ENCODE results near the gene CD8B. TPM values are rescaled to one million over a fixed set of nuclear protein-coding genes. Genes with fewer than 3 reads are reported as not detected.
"Not testable (repeated sequence)": the region's sequence is repeated elsewhere in the genome, so short reads cannot be mapped to it uniquely, and the experiment has no call there.

The CD8B gene
- total and polyA plus RNA-seq, 2 donors (not counting 3 experiments of a cell fraction or from before 2014, with no cell fraction given): not detected

DNA sequence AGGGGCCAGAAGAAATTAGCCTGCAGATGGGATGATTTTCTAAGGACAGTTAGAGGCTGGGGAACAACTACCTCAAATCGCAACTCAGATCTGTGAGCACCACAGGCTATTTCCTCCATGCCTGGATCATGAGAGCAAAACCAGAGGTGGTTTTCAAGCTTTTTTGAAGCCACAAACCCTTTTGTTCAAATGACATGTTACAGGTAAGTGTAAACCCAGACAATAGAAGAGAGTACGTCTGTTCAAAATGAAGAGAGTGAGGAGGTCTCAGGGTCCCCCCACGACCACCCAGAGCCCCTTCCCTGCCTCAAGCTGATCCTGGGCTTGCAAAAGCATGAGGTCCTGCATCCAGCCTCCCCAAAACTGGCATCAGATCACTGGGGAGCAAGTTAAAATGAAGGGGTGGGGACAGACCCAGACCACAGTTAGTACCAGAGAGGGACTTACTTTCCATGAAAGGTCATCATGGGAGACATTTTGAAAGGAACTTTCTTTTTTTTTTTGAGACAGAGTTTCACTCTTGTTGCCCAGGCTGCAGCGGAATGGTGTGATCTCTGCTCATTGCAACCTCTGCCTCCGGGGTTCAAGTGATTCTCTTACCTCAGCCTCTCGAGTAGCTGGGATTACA lies 19.0 kb downstream of the CD8B start:
- H3K4me2 ChIP-seq (ENCODE audit: insufficient read depth, low read length); POLR2A ChIA-PET; H3K9me1 ChIP-seq (replicated peaks; ENCODE audit: control insufficient read depth, extremely low read depth, insufficient read depth, low read length); H3K27ac ChIP-seq (ENCODE audit: insufficient read depth, low read depth, low read length); H3K79me2 ChIP-seq (ENCODE audit: control insufficient read depth, insufficient read depth, low read length); H3K9me3 ChIP-seq (replicated peaks; ENCODE audit: control insufficient read depth, insufficient read depth, low read length); H3K36me3 ChIP-seq (ENCODE audit: control insufficient read depth in 2 of 2, extremely low read depth in 1 of 2, insufficient read depth in 2 of 2, low read length in 2 of 2); H4K20me1 ChIP-seq (replicated peaks; ENCODE audit: control insufficient read depth, extremely low read depth, insufficient read depth, low read length); FAIRE-seq; CTCF ChIA-PET; H2AFZ ChIP-seq (ENCODE audit: low read depth, low read length); H3K27me3 ChIP-seq (ENCODE audit: control insufficient read depth in 2 of 2, insufficient read depth in 2 of 2, low read length in 2 of 2); DNase-seq (ENCODE audit: low read depth, low spot score); H3K9ac ChIP-seq (replicated peaks; ENCODE audit: extremely low read depth, insufficient read depth, low read length); dilution Hi-C loops (cut with MboI; ENCODE audit: extremely low pct_ligation_motif_present, low sequenced_read_pairs); intact Hi-C loops (cut with micrococcal nuclease); BruUV-seq (replicated peaks); H3K4me3 ChIP-seq (replicated peaks in 1 of 3; ENCODE audit: insufficient read depth in 1 of 3, low read depth in 1 of 3, low read length in 3 of 3); H3K4me1 ChIP-seq (ENCODE audit: control insufficient read depth, extremely low read depth, insufficient read depth, low read length): not testable (repeated sequence)

DNA sequence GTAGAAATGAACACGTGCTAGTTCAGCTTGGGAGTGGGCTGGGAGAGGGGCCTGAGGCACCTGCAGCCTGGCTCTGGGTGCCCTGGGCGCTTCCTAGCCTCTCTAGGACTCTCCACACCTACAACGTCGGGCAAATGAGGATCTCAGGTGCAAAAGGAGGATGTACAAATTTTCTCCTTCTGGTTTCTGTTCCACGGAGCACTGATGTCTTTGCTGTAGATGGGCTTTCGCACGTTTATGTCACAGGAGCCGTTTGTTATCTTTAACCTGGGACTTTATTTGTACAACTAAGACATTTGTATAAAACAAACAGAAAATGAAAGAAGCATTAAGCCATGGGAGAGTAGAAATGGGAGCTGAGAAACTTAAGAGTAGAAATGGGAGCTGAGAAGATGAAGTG lies 20.4 kb downstream of the CD8B start:
- DNase-seq (ENCODE audit: low read depth, low spot score); H3K4me2 ChIP-seq (ENCODE audit: insufficient read depth, low read length); H3K4me1 ChIP-seq (ENCODE audit: control insufficient read depth, extremely low read depth, insufficient read depth, low read length); H4K20me1 ChIP-seq (replicated peaks; ENCODE audit: control insufficient read depth, extremely low read depth, insufficient read depth, low read length); BruUV-seq (replicated peaks); H3K4me3 ChIP-seq (replicated peaks in 1 of 3; ENCODE audit: insufficient read depth in 1 of 3, low read depth in 1 of 3, low read length in 3 of 3); H3K79me2 ChIP-seq (ENCODE audit: control insufficient read depth, insufficient read depth, low read length); dilution Hi-C loops (cut with MboI; ENCODE audit: extremely low pct_ligation_motif_present, low sequenced_read_pairs); H3K9me1 ChIP-seq (replicated peaks; ENCODE audit: control insufficient read depth, extremely low read depth, insufficient read depth, low read length); POLR2A ChIA-PET; H2AFZ ChIP-seq (ENCODE audit: low read depth, low read length); H3K9me3 ChIP-seq (replicated peaks; ENCODE audit: control insufficient read depth, insufficient read depth, low read length); H3K27me3 ChIP-seq (ENCODE audit: control insufficient read depth in 2 of 2, insufficient read depth in 2 of 2, low read length in 2 of 2); H3K9ac ChIP-seq (replicated peaks; ENCODE audit: extremely low read depth, insufficient read depth, low read length); FAIRE-seq; H3K27ac ChIP-seq (ENCODE audit: insufficient read depth, low read depth, low read length); intact Hi-C loops (cut with micrococcal nuclease); CTCF ChIA-PET; H3K36me3 ChIP-seq (ENCODE audit: control insufficient read depth in 2 of 2, extremely low read depth in 1 of 2, insufficient read depth in 2 of 2, low read length in 2 of 2): not testable (repeated sequence)

DNA sequence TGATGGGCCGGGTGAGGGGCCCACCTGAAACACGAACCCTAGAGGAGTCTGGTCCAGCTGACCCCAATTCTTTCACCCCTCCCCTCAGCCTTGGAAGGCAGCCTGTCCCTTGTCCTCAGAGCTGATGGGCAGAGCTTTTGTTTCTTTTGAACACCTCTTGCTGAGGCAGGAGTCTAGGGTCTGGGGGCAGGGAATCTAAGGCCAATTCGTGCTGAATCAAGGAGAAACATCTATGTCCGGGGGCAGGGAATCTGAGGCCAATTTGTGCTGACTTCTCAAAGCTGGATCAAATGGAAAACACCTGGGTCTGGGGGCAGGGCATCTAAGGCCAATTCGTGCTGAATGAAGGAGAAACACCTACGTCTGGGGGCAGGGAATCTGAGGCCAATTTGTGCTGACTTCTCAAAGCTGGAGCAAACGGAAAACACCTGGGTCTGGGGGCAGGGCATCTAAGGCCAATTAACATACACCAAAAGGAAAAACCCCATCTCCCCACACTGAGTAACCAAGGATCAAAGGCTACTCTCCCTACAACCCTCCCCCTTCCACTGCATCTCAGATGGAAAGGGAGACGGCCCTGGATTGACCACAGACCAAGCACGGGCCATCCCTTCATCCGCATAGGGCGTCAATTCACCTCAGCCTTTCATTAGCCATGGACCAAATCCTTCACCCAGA lies 21.7 kb downstream of the CD8B start:
- H3K4me3 ChIP-seq (replicated peaks in 1 of 3; ENCODE audit: insufficient read depth in 1 of 3, low read depth in 1 of 3, low read length in 3 of 3); H3K79me2 ChIP-seq (ENCODE audit: control insufficient read depth, insufficient read depth, low read length); dilution Hi-C loops (cut with MboI; ENCODE audit: extremely low pct_ligation_motif_present, low sequenced_read_pairs); DNase-seq (ENCODE audit: low read depth, low spot score); H3K9ac ChIP-seq (replicated peaks; ENCODE audit: extremely low read depth, insufficient read depth, low read length); H4K20me1 ChIP-seq (replicated peaks; ENCODE audit: control insufficient read depth, extremely low read depth, insufficient read depth, low read length); H3K9me3 ChIP-seq (replicated peaks; ENCODE audit: control insufficient read depth, insufficient read depth, low read length); H3K27ac ChIP-seq (ENCODE audit: insufficient read depth, low read depth, low read length); H3K27me3 ChIP-seq (ENCODE audit: control insufficient read depth in 2 of 2, insufficient read depth in 2 of 2, low read length in 2 of 2); CTCF ChIA-PET; BruUV-seq (replicated peaks); FAIRE-seq; H3K4me2 ChIP-seq (ENCODE audit: insufficient read depth, low read length); H3K4me1 ChIP-seq (ENCODE audit: control insufficient read depth, extremely low read depth, insufficient read depth, low read length); H3K9me1 ChIP-seq (replicated peaks; ENCODE audit: control insufficient read depth, extremely low read depth, insufficient read depth, low read length); intact Hi-C loops (cut with micrococcal nuclease); H3K36me3 ChIP-seq (ENCODE audit: control insufficient read depth in 2 of 2, extremely low read depth in 1 of 2, insufficient read depth in 2 of 2, low read length in 2 of 2); H2AFZ ChIP-seq (ENCODE audit: low read depth, low read length); POLR2A ChIA-PET: not testable (repeated sequence)

DNA sequence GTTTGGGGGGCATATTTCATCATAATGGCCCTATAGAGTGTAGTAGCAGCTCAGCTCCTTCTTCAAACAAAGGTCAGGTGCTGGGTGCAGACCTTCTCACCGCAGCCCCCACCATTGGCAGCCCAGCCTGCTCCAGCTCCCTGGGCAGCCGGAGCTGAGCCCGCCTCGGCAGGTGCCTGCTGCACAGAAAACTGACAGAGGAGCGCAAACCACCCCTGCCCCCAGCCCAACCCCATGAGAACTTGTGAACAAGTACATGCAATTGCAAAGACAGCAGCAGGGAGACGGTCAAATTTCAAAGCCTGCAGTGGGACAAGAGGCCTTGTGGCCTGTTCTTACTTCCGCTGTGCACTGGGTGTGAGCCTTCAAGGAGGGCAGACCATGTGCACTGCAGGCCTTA lies 22.2 kb downstream of the CD8B start:
- H2AFZ ChIP-seq (ENCODE audit: low read depth, low read length); intact Hi-C loops (cut with micrococcal nuclease); H3K9ac ChIP-seq (replicated peaks; ENCODE audit: extremely low read depth, insufficient read depth, low read length); FAIRE-seq; dilution Hi-C loops (cut with MboI; ENCODE audit: extremely low pct_ligation_motif_present, low sequenced_read_pairs); CTCF ChIA-PET; POLR2A ChIA-PET; H3K4me1 ChIP-seq (ENCODE audit: control insufficient read depth, extremely low read depth, insufficient read depth, low read length); H3K9me3 ChIP-seq (replicated peaks; ENCODE audit: control insufficient read depth, insufficient read depth, low read length); H3K36me3 ChIP-seq (ENCODE audit: control insufficient read depth in 2 of 2, extremely low read depth in 1 of 2, insufficient read depth in 2 of 2, low read length in 2 of 2); H4K20me1 ChIP-seq (replicated peaks; ENCODE audit: control insufficient read depth, extremely low read depth, insufficient read depth, low read length); H3K9me1 ChIP-seq (replicated peaks; ENCODE audit: control insufficient read depth, extremely low read depth, insufficient read depth, low read length); BruUV-seq (replicated peaks); H3K27me3 ChIP-seq (ENCODE audit: control insufficient read depth in 2 of 2, insufficient read depth in 2 of 2, low read length in 2 of 2); H3K4me2 ChIP-seq (ENCODE audit: insufficient read depth, low read length); DNase-seq (ENCODE audit: low read depth, low spot score); H3K27ac ChIP-seq (ENCODE audit: insufficient read depth, low read depth, low read length); H3K79me2 ChIP-seq (ENCODE audit: control insufficient read depth, insufficient read depth, low read length); H3K4me3 ChIP-seq (replicated peaks in 1 of 3; ENCODE audit: insufficient read depth in 1 of 3, low read depth in 1 of 3, low read length in 3 of 3): not testable (repeated sequence)
